K562 (cell line): ENCODE results near the gene SIT1. TPM values are rescaled to one million over a fixed set of nuclear protein-coding genes. Genes with fewer than 3 reads are reported as not detected.
A peak's percentile ranks its signal among the peaks of the same experiment; 100 is the strongest.

Experiments
- CHD1 ChIP-seq: fragments of 200-600 bp; sonication (generic); IDR thresholded peaks from one replicate; pipeline ENCODE4 v1.6.1; 2012; ENCODE audit warnings: mild to moderate bottlenecking, moderate library complexity, low read length, inconsistent platforms
- CXXC5 ChIP-seq: fragments of 250-450 bp; sonication (Bioruptor Pico); IDR thresholded peaks from 2 replicates; pipeline ENCODE4 v1.8.0; 2022; ENCODE audit warnings: inconsistent platforms, mild to moderate bottlenecking, moderate library complexity
- HEY1 ChIP-seq: fragments of 250-450 bp; sonication (Bioruptor Pico); IDR thresholded peaks from 2 replicates; pipeline ENCODE4 v1.5.0; 2020; ENCODE audit warnings: mild to moderate bottlenecking, moderate library complexity, borderline replicate concordance
- HMG20A ChIP-seq: fragments of 450-650 bp; formaldehyde crosslinking; conservative IDR thresholded peaks from 2 replicates; pipeline ENCODE4 v1.4.0; 2020; ENCODE audit warnings: mild to moderate bottlenecking, mixed read lengths
- LEF1 ChIP-seq: fragments of 450-650 bp; IDR thresholded peaks from 2 replicates; pipeline ENCODE4 v1.6.1; 2016; ENCODE audit warnings: mild to moderate bottlenecking
- MTF1 ChIP-seq: fragments of 250-450 bp; sonication (Bioruptor Pico); IDR thresholded peaks from 2 replicates; pipeline ENCODE4 v1.9.0; 2021; ENCODE audit warnings: moderate library complexity, mild to moderate bottlenecking, inconsistent platforms, borderline replicate concordance
- RBM22 ChIP-seq: fragments of 200-400 bp; formaldehyde crosslinking; IDR thresholded peaks from 2 replicates; pipeline ENCODE4 v1.6.1; 2018; ENCODE audit warnings: low read length, low read depth; ENCODE audit not compliant: poor library complexity, severe bottlenecking
- REST ChIP-seq, 2 experiments: fragments of 450-650 bp; formaldehyde crosslinking in 1 of 2; IDR thresholded peaks; 2 replicates each; pipeline versions ENCODE4 v1.4.0 to v1.6.1; 2014 to 2020; ENCODE audit warnings: mild to moderate bottlenecking in 2 of 2, borderline replicate concordance in 1 of 2, low read depth in 1 of 2
- SMAD1 ChIP-seq: fragments of 150-350 bp; IDR thresholded peaks from 2 replicates; pipeline ENCODE4 v1.6.1; 2014; ENCODE audit warnings: low read length, low read depth; ENCODE audit not compliant: partially characterized antibody
- STAT6 ChIP-seq: sonication (generic); formaldehyde crosslinking; IDR thresholded peaks from 2 replicates; pipeline ENCODE4 v1.8.1; 2023; ENCODE audit warnings: mild to moderate bottlenecking, missing genetic modification reagents
- ZBTB11 ChIP-seq, 3 experiments: fragments of 200-800 bp in 1 of 3; fragments of 250-450 bp in 1 of 3; fragments of 450-650 bp in 1 of 3; sonication (Bioruptor Pico) in 1 of 3; sonication (Bioruptor generic) in 1 of 3; formaldehyde crosslinking in 1 of 3; IDR thresholded peaks; 2 replicates each; pipeline versions ENCODE4 v1.6.1 to v1.8.0; 2016 to 2022; ENCODE audit warnings: mild to moderate bottlenecking in 2 of 3, missing genetic modification characterization in 2 of 3, missing compliant biosample characterization in 1 of 3, moderate library complexity in 1 of 3
- ZC3H8 ChIP-seq: fragments of 450-650 bp; IDR thresholded peaks from 2 replicates; pipeline ENCODE4 v1.6.1; 2017
- polyA plus RNA-seq, 8 experiments: library from polyadenylated mRNA; depleted of rRNA in 4 of 8; stranded (reverse) in 5 of 8; unstranded in 3 of 8; fragments of >200 nt; fragmentation: Nextera tagmentation in 2 of 8; fragmentation: Illumina TruSeq in 1 of 8; extraction: Ambion mirVana in 2 of 8; extraction: Trizol in 1 of 8; gene quantifications; 2 replicates each; pipeline versions ENCODE4 v1.2.1 to v1.2.3, GENCODE V29; 2011 to 2014; ENCODE audit warnings: inconsistent platforms in 1 of 8, missing spikeins in 1 of 8
- total RNA-seq, 7 experiments: library from RNA; depleted of rRNA in 6 of 7; stranded (reverse); fragments of >200 nt in 6 of 7; fragmentation: Illumina TruSeq in 2 of 7; extraction: Trizol in 2 of 7; gene quantifications; 2 replicates each; pipeline versions ENCODE4 v1.2.1 to v1.2.3, GENCODE V29; 2011 to 2021; ENCODE audit warnings: low replicate concordance in 1 of 7

Gene SIT1
- total and polyA plus RNA-seq, 9 of the 15 experiments (the other 6 are each of a cell fraction or from before 2014, with no cell fraction given), result not detected

GRCh38 chr9:35603986-35604577, 46.6 kb downstream of the SIT1 start (continued):
- no peak for TF ChIP-seq STAT6
- TF ChIP-seq MTF1 (CRISPR knock-in tag), result no peak
- TF ChIP-seq HMG20A (CRISPR knock-in tag), result no peak
- TF ChIP-seq SMAD1, result no peak
- no peak for TF ChIP-seq CHD1
- no peak for TF ChIP-seq LEF1
- no peak for TF ChIP-seq RBM22
- no peak for TF ChIP-seq HEY1 (CRISPR knock-in tag)
- no peak for TF ChIP-seq ZC3H8
- TF ChIP-seq CXXC5 (CRISPR knock-in tag), result peak; percentile 64
- TF ChIP-seq REST (IDR thresholded peaks at IDR 0.05; ENCODE audit: borderline replicate concordance), result peak; percentile 72
- 0 out of 2 replicates have a peak, but pooled peaks have one; percentile 40 for TF ChIP-seq REST (CRISPR knock-in tag; IDR thresholded peaks at IDR 0.05; ENCODE audit: low read depth)
- TF ChIP-seq ZBTB11 (CRISPR knock-in tag; IDR thresholded peaks at IDR 0.05), result peak in 1 of 3 experiments; percentile 63; a peak in 2 of 6 replicates
